GM12891 (cell line): ENCODE results near the gene USP53.

Source experiments
- POLR2A ChIP-seq: IDR thresholded peaks from 2 replicates; pipeline ENCODE4 v1.6.1; 2011; ENCODE audit warnings: low read depth, low read length, control low read depth
- POLR2AphosphoS5 ChIP-seq: IDR thresholded peaks from 2 replicates; pipeline ENCODE4 v1.6.1; 2011; ENCODE audit warnings: low read depth, low read length, control low read depth
- POU2F2 ChIP-seq: IDR thresholded peaks from 2 replicates; pipeline ENCODE4 v1.6.1; 2011; ENCODE audit warnings: low read depth, mild to moderate bottlenecking, control low read depth, low read length, moderate library complexity
- SPI1 ChIP-seq: IDR thresholded peaks from 2 replicates; pipeline ENCODE4 v1.6.1; 2011; ENCODE audit warnings: low read depth, low read length, control low read depth
- TAF1 ChIP-seq: IDR thresholded peaks from 2 replicates; pipeline ENCODE4 v1.6.1; 2011; ENCODE audit warnings: low read depth, low read length, control low read depth

- TF ChIP-seq TAF1, result no peak
- no peak for TF ChIP-seq POLR2AphosphoS5
- no peak for TF ChIP-seq POLR2A
- no peak for TF ChIP-seq SPI1
- no peak for TF ChIP-seq POU2F2
These were observed 52.2 kb downstream of the USP53 start for GRCh38 chr4:119264743-119265142.
